DND-41 (cell line): ENCODE data around the gene CREM.
A peak's percentile ranks its signal among the peaks of the same experiment; 100 is the strongest.

Source experiments
- ATAC-seq: fragments of 200-7000 bp; cut with Tn5 transposase; 3 replicates; pipeline ENCODE4 v1.9.1; 2021; ENCODE audit warnings: low read depth; ENCODE audit not compliant: insufficient read depth
- DNase-seq: peaks from one replicate; pipeline ENCODE4 v3.0.0-alpha.2; 2020
- H2AFZ ChIP-seq: 2 replicates; pipeline ENCODE4 v1.6.0; 2012; ENCODE audit warnings: low read depth, low read length
- H3K27ac ChIP-seq: 2 replicates; pipeline ENCODE4 v1.5.1; 2012; ENCODE audit warnings: low read length, inconsistent platforms
- H3K27me3 ChIP-seq: fragments of 200-600 bp; sonication (generic); 2 replicates; pipeline ENCODE4 v1.6.0; 2012; ENCODE audit warnings: low read length, mild to moderate bottlenecking, inconsistent platforms; ENCODE audit not compliant: insufficient read depth, poor library complexity
- H3K36me3 ChIP-seq: 2 replicates; pipeline ENCODE4 v1.5.1; 2012; ENCODE audit warnings: low read length, inconsistent platforms; ENCODE audit not compliant: insufficient read depth
- H3K4me1 ChIP-seq: 2 replicates; pipeline ENCODE4 v1.5.1; 2012; ENCODE audit warnings: mild to moderate bottlenecking, low read length; ENCODE audit not compliant: insufficient read depth
- H3K4me2 ChIP-seq: 2 replicates; pipeline ENCODE4 v1.6.0; 2012; ENCODE audit warnings: mild to moderate bottlenecking, moderate library complexity, low read length, inconsistent platforms; ENCODE audit not compliant: insufficient read depth
- H3K4me3 ChIP-seq, 2 experiments: fragments of 200-600 bp in 1 of 2; shearing (Covaris generic) in 1 of 2; 2 replicates each; pipeline ENCODE4 v1.5.1; 2012 to 2016; ENCODE audit warnings: inconsistent platforms in 2 of 2, low read length in 2 of 2, mild to moderate bottlenecking in 2 of 2, low read depth in 1 of 2, moderate library complexity in 1 of 2
- H3K79me2 ChIP-seq: 2 replicates; pipeline ENCODE4 v1.6.0; 2012; ENCODE audit warnings: low read length, inconsistent platforms; ENCODE audit not compliant: insufficient read depth
- H3K9ac ChIP-seq: 2 replicates; pipeline ENCODE4 v1.6.0; 2012; ENCODE audit warnings: low read depth, mild to moderate bottlenecking, inconsistent platforms, low read length, moderate library complexity
- H3K9me3 ChIP-seq: 2 replicates; pipeline ENCODE4 v1.5.1; 2012; ENCODE audit warnings: low read length, moderate library complexity, mild to moderate bottlenecking, inconsistent platforms; ENCODE audit not compliant: insufficient read depth, severe bottlenecking
- H4K20me1 ChIP-seq: 2 replicates; pipeline ENCODE4 v1.6.0; 2012; ENCODE audit warnings: low read length; ENCODE audit not compliant: insufficient read depth
- CTCF ChIP-seq: IDR thresholded peaks from 2 replicates; pipeline ENCODE4 v1.5.1; 2012; ENCODE audit warnings: borderline replicate concordance, low read length, moderate library complexity, mild to moderate bottlenecking; ENCODE audit not compliant: poor library complexity, severe bottlenecking; ENCODE audit errors: extremely low read depth
- EZH2 ChIP-seq: IDR thresholded peaks from 3 replicates; pipeline ENCODE4 v1.6.1; 2012; ENCODE audit warnings: borderline replicate concordance, low read depth, mild to moderate bottlenecking, moderate library complexity, low read length, inconsistent platforms; ENCODE audit not compliant: severe bottlenecking

CREM gene

GRCh38 chr10:35191523-35191922, 64.9 kb downstream of the CREM start:
- Histone ChIP-seq H3K4me2 (no peak overlapping the region), H2AFZ (no peak overlapping the region), H3K4me1 (peaks cover 24% of the 10 kb centered on the region), H3K27me3 (no peaks in the 10 kb centered on the region), H3K36me3 (no peaks in the 10 kb centered on the region; the same call in 1 of the 2 replicates), H3K9ac (no peak overlapping the region), H4K20me1 (no peaks in the 10 kb centered on the region), H3K27ac (no peak overlapping the region), H3K79me2 (no peaks in the 10 kb centered on the region), H3K4me3 (no peak overlapping the region), H3K9me3 (no peaks in the 10 kb centered on the region)
- DNase-seq (no peak), ATAC-seq (no peak)
- TF ChIP-seq EZH2 (no peak), CTCF (no peak)

GRCh38 chr10:35192645-35193249, 66.1 kb downstream of the CREM start:
- H3K27me3 ChIP-seq, result no peaks in the 10 kb centered on the region
- peaks cover 30% of the 10 kb centered on the region for H3K4me1 ChIP-seq
- no peaks in the 10 kb centered on the region for H3K79me2 ChIP-seq
- DNase-seq, result no peak
- TF ChIP-seq EZH2 (no peak), CTCF (no peak)
- no peaks in the 10 kb centered on the region for H4K20me1 ChIP-seq
- H3K36me3 ChIP-seq, result no peaks in the 10 kb centered on the region; the same call in 1 of the 2 replicates
- no peak overlapping the region for H3K4me3 ChIP-seq
- H3K9me3 ChIP-seq, result no peaks in the 10 kb centered on the region
- H2AFZ ChIP-seq, result no peak overlapping the region
- no peak overlapping the region for H3K27ac ChIP-seq
- no peak overlapping the region for H3K4me2 ChIP-seq
- no peak overlapping the region for H3K9ac ChIP-seq
- no peak for ATAC-seq

- Histone ChIP-seq H4K20me1 (no peaks in the 10 kb centered on the region), H3K36me3 (no peaks in the 10 kb centered on the region; the same call in 1 of the 2 replicates), H3K9ac (no peak overlapping the region), H3K4me2 (peak overlapping the region; percentile 90; the same call in 1 of the 2 replicates), H3K9me3 (no peaks in the 10 kb centered on the region), H3K27me3 (no peaks in the 10 kb centered on the region), H3K4me3 (no peak overlapping the region), H3K79me2 (no peaks in the 10 kb centered on the region), H3K4me1 (peaks cover 30% of the 10 kb centered on the region), H2AFZ (no peak overlapping the region), H3K27ac (no peak overlapping the region)
- ATAC-seq (no peak), DNase-seq (no peak)
- TF ChIP-seq EZH2 (no peak), CTCF (no peak)
These were observed 67.8 kb downstream of the CREM start for GRCh38 chr10:35194471-35194870.
